K562 (cell line): ENCODE results near the gene IMMP2L. TPM values are rescaled to one million over a fixed set of nuclear protein-coding genes. Genes with fewer than 3 reads are reported as not detected.
A peak's percentile ranks its signal among the peaks of the same experiment; 100 is the strongest.

Source experiments
- CREBBP ChIP-seq: IDR thresholded peaks from one replicate; pipeline ENCODE4 v1.6.1; 2012; ENCODE audit warnings: low read depth, mild to moderate bottlenecking, control low read depth, inconsistent platforms, low read length
- EP300 ChIP-seq: IDR thresholded peaks from 2 replicates; pipeline ENCODE4 v1.6.1; 2012; ENCODE audit warnings: low read length, improper control_type of control experiment
- HDAC8 ChIP-seq: fragments of 450-650 bp; IDR thresholded peaks from 2 replicates; pipeline ENCODE4 v1.6.1; 2016; ENCODE audit warnings: mild to moderate bottlenecking, missing genetic modification characterization, moderate library complexity, missing compliant biosample characterization
- HMBOX1 ChIP-seq: sonication (generic); IDR thresholded peaks from 2 replicates; pipeline ENCODE4 v1.6.1; 2016
- MEIS2 ChIP-seq: fragments of 450-650 bp; IDR thresholded peaks from 2 replicates; pipeline ENCODE4 v1.6.1; 2014; ENCODE audit warnings: mild to moderate bottlenecking; ENCODE audit not compliant: partially characterized antibody
- MGA ChIP-seq: fragments of 450-650 bp; IDR thresholded peaks from 2 replicates; pipeline ENCODE4 v1.6.1; 2016; ENCODE audit warnings: mild to moderate bottlenecking, moderate library complexity
- NR4A1 ChIP-seq, 2 experiments: fragments of 250-450 bp in 1 of 2; fragments of 450-650 bp in 1 of 2; sonication (Bioruptor Pico) in 1 of 2; IDR thresholded peaks; 2 replicates each; pipeline versions ENCODE4 v1.4.0 to v1.6.1; 2016 to 2020; ENCODE audit warnings: mild to moderate bottlenecking in 2 of 2, missing compliant biosample characterization in 1 of 2, missing genetic modification characterization in 1 of 2, moderate library complexity in 1 of 2
- POLR3G ChIP-seq: IDR thresholded peaks from 2 replicates; pipeline ENCODE4 v1.6.1; 2011; ENCODE audit not compliant: insufficient read length, insufficient replicate concordance; ENCODE audit errors: extremely low read depth
- PRMT5 ChIP-seq: sonication (generic); formaldehyde crosslinking; IDR thresholded peaks from 2 replicates; pipeline ENCODE4 v1.5.0; 2020; ENCODE audit warnings: missing genetic modification reagents
- TAF15 ChIP-seq: fragments of 200-400 bp; formaldehyde crosslinking; IDR thresholded peaks from 2 replicates; pipeline ENCODE4 v1.6.1; 2017; ENCODE audit warnings: mild to moderate bottlenecking, low read depth, low read length, moderate library complexity
- U2AF2 ChIP-seq: fragments of 200-400 bp; formaldehyde crosslinking; optimal IDR thresholded peaks from 2 replicates; pipeline ENCODE3; 2017; ENCODE audit warnings: low read depth, mild to moderate bottlenecking, low read length
- ZBTB2 ChIP-seq: fragments of 450-650 bp; IDR thresholded peaks from 2 replicates; pipeline ENCODE4 v1.6.1; 2016; ENCODE audit warnings: antibody characterized with exemption
- ZFP36 ChIP-seq: fragments of 150-350 bp; IDR thresholded peaks from 2 replicates; pipeline ENCODE4 v1.6.1; 2018; ENCODE audit warnings: low read length, low read depth; ENCODE audit not compliant: partially characterized antibody
- ZNF668 ChIP-seq: fragments of 250-450 bp; sonication (Bioruptor Pico); IDR thresholded peaks from 2 replicates; pipeline ENCODE4 v1.8.0; 2022; ENCODE audit warnings: mild to moderate bottlenecking, inconsistent platforms
- polyA plus RNA-seq, 8 experiments: library from polyadenylated mRNA; depleted of rRNA in 4 of 8; stranded (reverse) in 5 of 8; unstranded in 3 of 8; fragments of >200 nt; fragmentation: Nextera tagmentation in 2 of 8; fragmentation: Illumina TruSeq in 1 of 8; extraction: Ambion mirVana in 2 of 8; extraction: Trizol in 1 of 8; gene quantifications; 2 replicates each; pipeline versions ENCODE4 v1.2.1 to v1.2.3, GENCODE V29; 2011 to 2014; ENCODE audit warnings: inconsistent platforms in 1 of 8, missing spikeins in 1 of 8
- total RNA-seq, 7 experiments: library from RNA; depleted of rRNA in 6 of 7; stranded (reverse); fragments of >200 nt in 6 of 7; fragmentation: Illumina TruSeq in 2 of 7; extraction: Trizol in 2 of 7; gene quantifications; 2 replicates each; pipeline versions ENCODE4 v1.2.1 to v1.2.3, GENCODE V29; 2011 to 2021; ENCODE audit warnings: low replicate concordance in 1 of 7

Gene IMMP2L
- total and polyA plus RNA-seq, 9 of the 15 experiments (the other 6 are each of a cell fraction or from before 2014, with no cell fraction given): 29.7 to 116 (median 53.0) TPM

GRCh38 chr7:111474723-111475418 lies 87.4 kb downstream of the IMMP2L start (continued):
- TF ChIP-seq NR4A1 (CRISPR knock-in tag; IDR thresholded peaks at IDR 0.05) (no peak), NR4A1 (tag; IDR thresholded peaks at IDR 0.05) (peak; percentile 80; the same call in 1 of the 2 replicates), EP300 (peak; percentile 99), MEIS2 (peak; percentile 55), MGA (no peak), CREBBP (no peak), POLR3G (no peak), HMBOX1 (peak; percentile 61), ZFP36 (no peak), U2AF2 (no peak), HDAC8 (tag) (no peak), ZNF668 (CRISPR knock-in tag) (no peak), ZBTB2 (peak; percentile 88), PRMT5 (no peak), TAF15 (no peak)
